Glomerular visceral epithelial cell (primary cell): Measurements from ENCODE around the gene FHOD3.
"Not testable (repeated sequence)": the region's sequence is repeated elsewhere in the genome, so short reads cannot be mapped to it uniquely, and the experiment has no call there.

Experiments used
- DNase-seq: peaks from one replicate; pipeline ENCODE4 v3.0.0-alpha.2; 2016; ENCODE audit errors: extremely low spot score

Gene FHOD3

GRCh38 chr18:36702401-36703013, 405.0 kb downstream of the FHOD3 start:
- DNase-seq: no peak

DNA sequence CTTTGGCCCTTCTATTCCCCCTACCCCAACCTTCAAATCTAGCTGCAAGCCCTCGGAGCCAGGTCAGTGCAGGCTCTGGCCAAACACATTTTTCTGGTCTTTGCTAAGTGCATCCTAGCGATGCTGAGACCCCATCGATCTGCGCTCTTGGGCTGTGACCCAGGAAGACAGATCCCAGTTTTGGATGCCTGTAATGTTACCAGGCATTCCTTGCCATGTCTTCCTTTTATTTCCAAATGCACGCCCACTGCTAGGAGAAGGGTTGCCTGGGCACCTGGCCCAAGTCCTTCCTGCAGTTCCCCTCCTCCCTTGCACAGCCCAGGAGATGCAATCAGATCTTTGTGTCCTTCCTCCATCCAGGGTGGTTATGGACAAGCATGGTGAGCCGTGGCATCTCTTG, 406.6 kb downstream of the FHOD3 start:
- DNase-seq: no peak

DNA sequence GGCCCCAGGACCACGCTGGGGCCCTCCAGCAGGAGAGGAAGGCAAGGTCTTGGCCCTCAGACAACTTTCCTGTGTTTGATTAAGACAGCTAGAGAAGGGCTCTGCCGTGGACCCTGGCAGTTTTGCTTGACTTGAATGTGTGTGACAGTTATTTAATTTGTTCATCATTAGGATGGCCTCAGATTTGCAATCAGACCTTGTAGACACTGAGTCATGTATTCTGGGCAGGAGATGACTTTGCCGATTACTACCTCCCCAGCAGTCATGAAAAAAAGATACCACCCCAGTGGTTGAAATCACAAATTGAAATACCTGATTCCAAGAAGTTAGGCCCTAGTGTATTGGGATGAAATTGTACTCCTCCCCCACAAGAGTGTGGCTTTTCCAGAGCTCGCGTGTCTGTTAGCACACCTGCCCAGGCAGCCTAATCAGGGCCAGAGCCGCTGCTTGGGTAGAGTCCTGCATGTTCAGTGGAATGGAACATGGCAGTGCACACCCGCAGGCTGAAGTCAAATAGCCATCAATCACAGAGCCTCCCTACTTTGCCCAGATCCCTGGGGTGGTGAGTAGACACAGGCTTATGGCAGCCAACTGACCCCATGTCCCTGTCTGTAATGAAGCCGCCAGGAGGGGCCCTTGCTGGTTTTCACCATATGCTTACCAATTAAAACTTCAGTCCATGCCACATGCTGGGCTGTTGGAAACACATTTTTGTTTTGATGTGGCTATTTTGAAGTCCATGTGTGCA, 408.8 kb downstream of the FHOD3 start:
- peak; percentile 22 for DNase-seq

DNA sequence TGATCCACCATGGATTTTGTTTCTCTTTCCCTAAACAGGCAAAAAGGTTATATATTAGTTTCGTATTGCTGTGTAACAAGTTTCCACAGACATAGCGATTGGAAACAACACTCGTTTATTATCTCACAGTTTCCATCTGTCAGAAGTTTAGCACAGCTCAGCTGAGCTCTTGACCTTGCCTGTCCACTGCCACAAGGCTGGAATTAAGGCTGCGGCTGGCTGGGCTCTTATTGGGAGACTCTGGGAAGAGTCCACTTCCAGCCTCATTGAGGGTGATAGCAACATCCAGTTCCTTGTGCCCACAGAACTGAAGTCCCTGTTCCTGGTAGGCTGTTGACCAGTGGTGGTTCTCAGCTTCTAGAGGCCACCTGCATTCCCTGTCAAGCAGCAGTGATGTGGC, 410.9 kb downstream of the FHOD3 start:
- no peak for DNase-seq

DNA sequence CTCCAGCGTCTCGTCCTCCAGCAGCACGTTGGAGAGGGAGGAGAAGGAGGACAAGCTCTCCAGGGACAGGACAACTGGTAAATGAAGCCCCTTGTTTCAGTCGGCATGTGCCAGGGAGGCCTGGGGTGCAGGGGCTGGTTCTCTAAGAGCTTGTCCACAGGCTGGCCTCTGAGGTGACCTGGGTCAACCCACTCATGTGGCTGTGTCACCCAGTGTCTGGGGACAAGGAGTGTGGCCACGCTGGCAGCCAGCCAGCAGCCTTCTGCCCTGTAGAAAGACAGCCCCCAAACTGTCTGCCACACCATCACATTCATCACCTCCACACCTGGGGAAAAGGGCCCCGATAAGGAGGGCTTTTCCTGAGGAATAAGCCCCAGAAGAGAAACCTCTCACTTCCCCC, 411.8 kb downstream of the FHOD3 start:
- DNase-seq: no peak

DNA sequence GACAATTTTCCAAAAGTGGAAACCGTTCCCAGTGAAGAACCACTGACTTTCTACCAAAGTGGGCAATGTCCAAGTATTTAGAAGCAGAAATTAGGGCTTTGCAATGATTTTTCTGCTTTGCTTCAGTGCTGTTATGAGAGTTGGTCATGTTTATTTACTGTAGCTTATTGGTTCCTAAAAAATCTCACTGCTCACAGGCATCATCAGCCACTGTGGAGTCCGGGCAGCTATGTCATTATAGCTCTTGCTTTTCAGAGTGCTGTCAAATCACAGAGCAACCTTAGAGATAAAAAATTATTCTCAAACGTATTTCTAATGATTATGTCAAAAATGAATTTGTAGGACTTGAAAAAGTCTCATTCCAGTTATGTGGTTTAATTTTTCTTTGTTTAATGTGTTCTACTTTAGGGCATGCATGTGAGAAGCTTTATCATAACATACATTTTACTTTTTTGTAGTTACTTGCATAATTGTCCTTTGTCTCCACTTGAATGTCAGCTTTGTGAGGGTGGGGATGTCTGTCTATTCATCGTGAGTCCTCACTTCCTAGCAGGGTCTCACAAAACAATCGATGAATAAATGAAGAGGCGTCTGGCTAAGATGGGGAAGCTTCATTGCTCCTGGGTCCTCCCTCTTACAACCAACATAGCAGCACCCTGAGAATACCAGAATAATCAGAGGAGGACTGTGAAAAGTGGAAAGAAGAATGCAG, 413.7 kb downstream of the FHOD3 start:
- no peak for DNase-seq

DNA sequence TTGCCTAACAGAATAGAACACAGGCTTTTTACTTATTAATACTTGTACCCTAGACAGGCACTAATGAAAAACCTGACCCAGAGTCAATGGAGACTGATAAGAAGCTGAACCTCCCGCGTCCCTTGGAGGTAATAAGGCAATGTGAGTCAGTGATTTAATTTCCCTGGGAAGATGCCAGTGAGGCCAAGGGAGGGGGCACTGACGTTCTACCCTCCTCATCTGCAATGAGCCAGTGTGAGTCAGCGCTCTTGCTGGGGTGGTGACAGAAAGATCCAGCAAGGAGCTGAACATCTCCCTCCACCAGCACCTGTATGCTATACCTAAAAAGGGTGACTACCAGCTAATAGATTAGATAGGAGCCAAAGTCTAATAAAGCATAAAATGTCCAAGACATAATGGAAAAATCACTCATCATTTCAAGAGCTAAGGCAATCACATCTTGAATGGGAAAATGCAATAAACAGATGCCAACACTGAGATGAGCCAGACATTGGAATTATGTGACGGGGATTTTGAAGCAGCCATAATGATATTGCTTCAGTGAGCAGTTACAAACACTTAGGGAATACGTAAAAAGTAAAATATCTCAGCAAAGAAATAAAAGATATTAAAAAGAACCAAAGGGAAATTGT, 414.4 kb downstream of the FHOD3 start:
- peak; percentile 81 for DNase-seq

DNA sequence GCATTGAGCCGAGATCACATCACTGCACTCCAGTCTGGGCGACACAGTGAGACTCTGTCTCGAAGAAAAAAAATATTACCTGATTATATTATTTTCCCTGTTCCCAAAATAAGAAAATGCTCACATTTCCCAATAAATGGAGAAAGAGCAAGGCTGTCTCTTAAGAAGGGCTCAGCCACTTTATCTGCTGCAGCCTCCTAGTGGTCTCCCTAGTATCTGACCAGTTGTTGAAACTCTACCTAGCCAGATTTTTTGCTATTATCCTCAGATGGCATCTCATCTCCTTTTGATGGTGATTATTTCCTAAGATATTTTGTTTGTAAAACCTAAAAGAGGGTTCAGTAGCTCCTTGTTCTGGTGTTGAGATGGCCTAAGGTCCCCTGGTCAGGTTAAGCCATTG, 417.0 kb downstream of the FHOD3 start:
- DNase-seq: no peak

DNA sequence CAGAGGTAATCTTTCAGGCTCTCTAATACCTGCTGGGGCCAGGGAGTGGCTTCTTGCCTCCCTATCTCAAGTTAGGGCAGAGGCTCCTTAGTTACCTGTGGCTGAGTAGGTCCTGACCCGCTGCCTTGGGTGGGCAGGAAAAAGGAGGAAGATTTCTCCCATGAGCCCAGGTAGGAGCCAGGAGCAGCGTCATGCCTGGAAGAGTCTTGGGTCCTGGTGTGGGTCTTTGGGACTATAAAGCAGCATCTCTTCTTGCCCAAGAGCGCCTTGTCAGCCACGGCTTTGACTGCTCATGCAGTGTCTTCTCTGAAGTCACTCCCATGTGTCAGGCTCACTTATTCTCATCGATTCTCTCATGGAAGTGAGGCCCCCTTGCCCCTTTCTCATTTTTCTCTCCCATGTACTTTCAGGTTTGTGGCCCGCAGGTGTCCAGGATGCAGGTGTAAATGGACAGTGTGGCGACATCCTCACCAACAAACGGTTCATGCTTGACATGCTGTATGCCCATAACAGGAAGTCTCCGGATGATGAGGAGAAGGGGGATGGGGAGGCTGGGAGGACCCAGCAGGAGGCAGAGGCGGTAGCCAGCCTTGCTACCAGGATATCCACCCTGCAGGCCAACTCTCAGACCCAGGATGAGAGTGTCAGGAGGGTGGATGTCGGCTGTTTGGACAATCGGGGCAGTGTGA, 420.1 kb downstream of the FHOD3 start:
- no peak for DNase-seq

GRCh38 chr18:36718705-36719328, 421.3 kb downstream of the FHOD3 start:
- DNase-seq: no peak

DNA sequence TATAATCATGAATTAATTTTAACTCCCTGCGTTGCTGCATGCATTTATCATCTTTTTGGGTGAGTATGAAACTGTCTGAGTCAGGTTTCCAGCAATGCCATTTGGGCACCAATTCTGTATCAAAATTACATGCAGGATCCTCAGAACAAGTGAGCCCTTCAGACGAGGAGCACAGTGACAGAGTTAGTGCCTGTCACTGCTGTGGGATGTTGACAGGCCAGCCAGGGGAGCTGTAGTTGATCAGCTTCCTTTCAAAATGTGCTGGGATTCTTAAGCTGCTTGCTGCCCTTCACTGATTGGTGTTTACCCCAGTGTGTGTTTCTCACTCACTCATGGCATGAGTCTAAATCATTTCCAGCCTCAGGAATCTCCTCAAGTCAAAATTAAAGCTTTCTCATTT, 422.1 kb downstream of the FHOD3 start:
- DNase-seq: no peak

DNA sequence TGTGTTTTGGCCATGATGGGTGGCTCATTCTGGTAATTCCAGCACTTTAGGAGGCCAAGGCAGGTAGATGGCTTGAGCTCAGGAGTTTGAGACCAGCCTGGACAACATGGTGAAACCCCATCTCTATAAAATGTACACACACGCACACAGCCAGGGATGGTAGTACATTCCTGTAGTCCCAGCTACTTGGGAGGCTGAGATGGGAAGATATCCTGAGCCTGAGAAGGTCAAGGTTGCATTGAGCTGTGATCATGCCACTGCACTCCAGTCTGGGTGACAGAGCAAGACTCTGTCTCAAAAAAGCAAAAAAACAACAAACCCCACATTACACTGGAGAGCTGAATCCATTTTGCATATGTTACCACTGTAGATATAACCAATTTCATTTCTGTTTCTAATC, 423.8 kb downstream of the FHOD3 start:
- not testable (repeated sequence) for DNase-seq

DNA sequence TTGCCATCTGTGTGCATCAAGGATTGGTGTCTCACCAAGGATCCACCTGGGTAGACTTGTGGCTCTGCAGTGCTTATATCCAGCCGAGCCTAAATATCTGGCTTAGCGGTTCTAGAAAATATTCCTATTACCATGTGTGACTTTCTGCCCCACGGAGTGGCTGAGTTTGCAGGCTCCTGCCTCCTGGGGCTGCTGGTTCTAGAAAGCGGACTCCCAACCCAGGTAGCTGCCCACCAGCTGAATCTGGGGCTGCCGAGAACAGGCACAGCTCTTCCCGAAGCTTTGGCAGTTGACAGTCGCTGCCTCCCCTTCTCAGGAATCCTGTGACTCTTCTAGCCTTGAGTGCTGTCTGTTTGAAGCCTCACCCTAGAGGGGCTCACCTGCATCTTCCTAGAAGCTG, 426.7 kb downstream of the FHOD3 start:
- no peak for DNase-seq

GRCh38 chr18:36724591-36725001, 427.1 kb downstream of the FHOD3 start:
- no peak for DNase-seq

- DNase-seq: no peak
Measured at GRCh38 chr18:36728345-36728744, 430.8 kb downstream of the FHOD3 start.

DNA sequence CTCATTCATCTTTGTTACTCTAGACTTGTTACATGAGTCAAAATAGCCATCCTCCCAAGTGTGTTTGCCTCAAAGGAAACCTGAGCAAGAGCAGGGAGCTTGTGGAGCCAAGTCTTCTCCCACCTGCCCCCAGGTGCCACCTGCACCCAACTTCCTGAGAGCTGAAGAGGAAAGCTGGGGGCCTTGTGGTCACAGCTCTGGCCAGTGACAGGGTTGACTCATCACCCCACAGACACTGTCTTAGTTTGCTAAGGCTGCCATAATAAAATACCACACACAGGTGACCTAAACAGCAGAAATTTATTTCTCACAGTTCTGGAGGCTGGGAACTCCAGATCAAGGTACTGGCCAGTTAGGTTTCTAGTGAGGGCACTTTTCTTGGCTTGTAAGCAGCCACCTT, 431.7 kb downstream of the FHOD3 start:
- peak; percentile 31 for DNase-seq

GRCh38 chr18:36732264-36732663, 434.8 kb downstream of the FHOD3 start:
- no peak for DNase-seq

- no peak for DNase-seq
Measured at GRCh38 chr18:36733150-36733549, 435.6 kb downstream of the FHOD3 start.

- no peak for DNase-seq
Measured at GRCh38 chr18:36734596-36734995, 437.1 kb downstream of the FHOD3 start.

DNA sequence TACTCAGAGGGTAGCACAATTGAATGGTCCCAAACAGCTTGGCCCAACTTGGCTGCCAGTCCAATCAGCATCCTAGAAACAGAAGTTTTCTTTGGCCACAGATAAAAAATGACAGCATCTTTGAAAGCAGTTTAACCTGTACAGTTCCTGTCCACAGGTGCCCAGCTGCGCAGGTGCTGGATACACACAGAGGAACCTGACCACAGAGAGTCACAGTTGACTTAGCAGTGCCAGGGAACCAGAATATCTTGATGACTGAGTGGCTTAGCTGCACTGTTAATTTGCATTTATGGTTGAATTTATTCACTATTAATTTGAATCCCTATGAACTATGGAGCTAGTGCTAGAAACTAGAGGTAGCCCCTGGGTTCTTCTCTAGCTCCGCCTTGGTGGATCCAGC, 437.6 kb downstream of the FHOD3 start:
- no peak for DNase-seq

- DNase-seq: no peak
Measured at GRCh38 chr18:36736094-36736493, 438.6 kb downstream of the FHOD3 start.

DNA sequence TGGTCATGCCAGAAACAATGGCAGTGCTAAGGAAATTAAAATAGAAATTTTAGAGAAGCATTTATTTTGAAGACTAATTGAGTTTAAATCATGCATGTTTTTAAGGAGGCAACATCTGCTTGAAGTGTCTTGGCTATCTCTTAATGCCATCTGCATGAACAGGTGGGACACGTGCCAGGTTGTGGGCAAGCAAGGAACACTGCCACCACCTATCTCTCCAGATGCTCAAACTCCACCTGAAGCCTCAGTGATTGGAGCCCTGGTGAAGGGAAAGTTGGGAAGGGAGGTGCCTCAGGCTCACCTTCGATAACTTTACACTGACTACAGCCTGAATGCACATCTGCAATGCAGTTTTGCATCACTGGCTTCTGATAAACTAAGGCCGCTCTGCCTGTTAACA, 439.8 kb downstream of the FHOD3 start:
- DNase-seq: no peak
